ENCODE measurements around the gene ZBTB38. TPM values are rescaled to one million over a fixed set of nuclear protein-coding genes. Genes with fewer than 3 reads are reported as not detected.

The ZBTB38 gene
- total and polyA plus RNA-seq, 9 donors, result 23.2 to 125 (median 78.7) TPM

DNA sequence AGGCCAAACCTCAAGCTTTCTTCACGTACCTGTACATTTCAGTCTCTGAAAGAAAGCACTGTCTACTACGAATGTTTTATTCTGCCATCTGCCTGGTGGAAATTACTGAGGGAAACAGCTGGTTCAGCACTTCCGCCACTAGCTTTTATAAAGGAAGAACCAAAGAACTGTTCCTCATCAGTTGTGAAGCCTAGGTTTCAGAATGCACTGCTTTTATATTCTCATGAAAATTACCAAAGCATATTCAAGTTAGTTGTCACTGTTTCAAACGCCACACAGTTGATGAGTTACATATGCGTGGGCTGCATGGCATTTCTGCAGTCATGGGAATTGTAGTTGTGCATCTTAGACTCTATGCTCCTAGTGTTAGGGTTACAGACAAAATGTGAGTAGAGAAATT, 21.5 kb upstream of the ZBTB38 start:
- intact Hi-C loops (cut with DNase I), result no loop called here
- no peak overlapping the region for H3K27ac ChIP-seq
- no peak for DNase-seq
- H3K9me3 ChIP-seq, result no peaks in the 10 kb centered on the region
- 79 to 82% (median 80%) methylated on average over 5 of the region's 5 CpGs for WGBS, 3 donors
- H3K36me3 ChIP-seq, result no peaks in the 10 kb centered on the region
- no peak overlapping the region for H3K4me3 ChIP-seq
- TF ChIP-seq POLR2A (IDR thresholded peaks at IDR 0.05), result no peak
- no peak for TF ChIP-seq EP300 (IDR thresholded peaks at IDR 0.05)
- TF ChIP-seq, protein P1, sequence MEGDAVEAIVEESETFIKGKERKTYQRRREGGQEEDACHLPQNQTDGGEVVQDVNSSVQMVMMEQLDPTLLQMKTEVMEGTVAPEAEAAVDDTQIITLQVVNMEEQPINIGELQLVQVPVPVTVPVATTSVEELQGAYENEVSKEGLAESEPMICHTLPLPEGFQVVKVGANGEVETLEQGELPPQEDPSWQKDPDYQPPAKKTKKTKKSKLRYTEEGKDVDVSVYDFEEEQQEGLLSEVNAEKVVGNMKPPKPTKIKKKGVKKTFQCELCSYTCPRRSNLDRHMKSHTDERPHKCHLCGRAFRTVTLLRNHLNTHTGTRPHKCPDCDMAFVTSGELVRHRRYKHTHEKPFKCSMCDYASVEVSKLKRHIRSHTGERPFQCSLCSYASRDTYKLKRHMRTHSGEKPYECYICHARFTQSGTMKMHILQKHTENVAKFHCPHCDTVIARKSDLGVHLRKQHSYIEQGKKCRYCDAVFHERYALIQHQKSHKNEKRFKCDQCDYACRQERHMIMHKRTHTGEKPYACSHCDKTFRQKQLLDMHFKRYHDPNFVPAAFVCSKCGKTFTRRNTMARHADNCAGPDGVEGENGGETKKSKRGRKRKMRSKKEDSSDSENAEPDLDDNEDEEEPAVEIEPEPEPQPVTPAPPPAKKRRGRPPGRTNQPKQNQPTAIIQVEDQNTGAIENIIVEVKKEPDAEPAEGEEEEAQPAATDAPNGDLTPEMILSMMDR (IDR thresholded peaks at IDR 0.05), result no peak
- H3K27me3 ChIP-seq, result no peaks in the 10 kb centered on the region
- no peaks in the 10 kb centered on the region for H3K4me1 ChIP-seq (ENCODE audit: insufficient read depth)

DNA sequence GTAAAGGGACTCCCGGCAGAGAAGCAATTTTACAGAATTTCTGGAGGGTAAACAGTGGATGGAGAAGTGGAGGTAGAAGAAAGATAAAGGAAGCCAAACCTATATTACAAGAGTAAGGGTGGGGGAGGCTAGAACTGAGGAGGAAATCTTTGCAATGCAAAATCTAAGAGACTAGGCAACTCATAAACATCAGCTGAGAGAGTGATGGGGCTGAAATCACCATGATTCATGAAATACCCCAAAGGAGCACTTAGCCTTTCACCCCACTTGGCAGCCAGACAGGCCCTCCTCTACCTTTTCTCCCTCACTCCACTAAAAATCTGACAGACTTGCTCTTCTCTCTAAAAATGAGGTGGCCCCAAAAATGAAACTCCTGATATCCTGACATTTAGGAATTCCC, 19.5 kb upstream of the ZBTB38 start:
- intact Hi-C loops (cut with DNase I), result no loop called here
- H3K36me3 ChIP-seq, result no peaks in the 10 kb centered on the region
- no peaks in the 10 kb centered on the region for H3K27me3 ChIP-seq
- 74 to 87% (median 83%) methylated on average over 1 of the region's 1 CpG for WGBS, 3 donors
- TF ChIP-seq POLR2A (IDR thresholded peaks at IDR 0.05) (no peak), EP300 (IDR thresholded peaks at IDR 0.05) (no peak)
- TF ChIP-seq, protein P1 (IDR thresholded peaks at IDR 0.05), result no peak
- H3K4me3 ChIP-seq, result no peak overlapping the region
- no peaks in the 10 kb centered on the region for H3K4me1 ChIP-seq (ENCODE audit: insufficient read depth)
- H3K9me3 ChIP-seq, result no peaks in the 10 kb centered on the region
- H3K27ac ChIP-seq, result no peak overlapping the region
- DNase-seq, result no peak

DNA sequence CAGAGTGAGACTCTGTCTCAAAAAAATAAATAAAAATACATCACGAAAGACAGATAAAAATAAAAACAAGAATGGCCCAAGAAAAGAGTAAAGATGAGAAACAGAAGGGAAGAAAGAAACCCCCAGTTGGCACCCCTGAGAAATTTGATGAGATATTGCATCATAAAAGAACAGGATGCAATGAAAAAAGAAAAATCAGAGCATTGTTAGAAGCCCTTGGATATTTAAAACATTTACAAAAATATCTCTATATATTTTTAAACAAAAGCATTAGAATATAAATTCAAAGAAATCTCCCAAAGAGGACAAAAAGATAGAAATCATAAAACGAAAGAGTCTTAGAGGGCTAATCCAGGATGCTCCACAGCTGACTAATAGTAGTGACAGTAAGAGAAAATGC, 18.6 kb upstream of the ZBTB38 start:
- WGBS, 3 donors, result 92 to 94% (median 94%) methylated on average over 2 of the region's 2 CpGs
- intact Hi-C loops (cut with DNase I), result no loop called here
- no peak for TF ChIP-seq EP300 (IDR thresholded peaks at IDR 0.05)
- TF ChIP-seq, protein P1 (IDR thresholded peaks at IDR 0.05), result no peak
- no peak for TF ChIP-seq POLR2A (IDR thresholded peaks at IDR 0.05)

DNA sequence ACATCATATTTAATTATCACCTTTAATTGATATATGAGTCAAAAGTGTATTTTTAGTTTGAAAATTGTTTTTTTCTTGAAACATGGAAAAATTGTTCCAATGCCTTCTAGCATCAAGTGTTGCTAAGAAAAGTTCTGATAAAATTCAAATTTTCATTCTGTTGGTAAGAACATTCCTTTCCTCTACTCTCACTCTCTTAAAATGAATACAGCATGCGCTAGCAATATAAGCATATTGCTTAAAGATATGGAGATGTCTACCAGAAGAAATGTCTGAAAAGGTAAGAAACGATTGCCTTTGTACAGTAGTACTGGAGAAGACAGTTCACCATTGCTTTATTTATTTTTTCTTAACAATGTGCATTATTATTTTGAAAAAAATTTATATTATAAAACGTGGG, 17.6 kb upstream of the ZBTB38 start:
- no peak for DNase-seq
- Histone ChIP-seq H3K27me3 (no peaks in the 10 kb centered on the region), H3K36me3 (no peaks in the 10 kb centered on the region), H3K9me3 (no peaks in the 10 kb centered on the region), H3K4me3 (no peak overlapping the region), H3K4me1 (ENCODE audit: insufficient read depth) (no peaks in the 10 kb centered on the region), H3K27ac (no peak overlapping the region)
- 70 to 78% (median 71%) methylated on average over 3 of the region's 3 CpGs for WGBS, 3 donors
- TF ChIP-seq EP300 (IDR thresholded peaks at IDR 0.05) (no peak), POLR2A (IDR thresholded peaks at IDR 0.05) (no peak)
- TF ChIP-seq, protein P1 (IDR thresholded peaks at IDR 0.05), result no peak
- intact Hi-C loops (cut with DNase I), result no loop called here

More for the DNA sequence above, 18.6 kb upstream of the ZBTB38 start:
- Histone ChIP-seq H3K4me3 (no peak overlapping the region), H3K4me1 (ENCODE audit: insufficient read depth) (no peaks in the 10 kb centered on the region), H3K36me3 (no peaks in the 10 kb centered on the region), H3K27ac (no peak overlapping the region), H3K27me3 (no peaks in the 10 kb centered on the region), H3K9me3 (no peaks in the 10 kb centered on the region)
- no peak for DNase-seq

Data from ovary (tissue), 9 donors.